Fibroblast of lung (primary cell): Measurements from ENCODE around the gene PMM2.

Source experiments
- CTCF ChIP-seq, 2 donors: IDR thresholded peaks in 1 of 2; conservative IDR thresholded peaks in 1 of 2; 1 replicate in 1 of 2; 2 replicates in 1 of 2; pipeline ENCODE4 v1.5.1; 2011 to 2012; ENCODE audit warnings: low read length in 2 of 2, control low read depth in 1 of 2, inconsistent platforms in 1 of 2, low read depth in 1 of 2, mild to moderate bottlenecking in 1 of 2
- EZH2 ChIP-seq: IDR thresholded peaks from 2 replicates; pipeline ENCODE4 v1.5.1; 2012; ENCODE audit warnings: low read length, control low read depth, mild to moderate bottlenecking; ENCODE audit errors: missing control alignments

GRCh38 chr16:8866118-8866883 lies 68.7 kb downstream of the PMM2 start:
- TF ChIP-seq CTCF (conservative IDR thresholded peaks at IDR 0.05 in 1 of 2, IDR thresholded peaks at IDR 0.05 in 1 of 2; ENCODE audit: low read depth in 1 of 2, low read length in 2 of 2) (no peak), EZH2 (no peak)
